Activated CD8-positive, alpha-beta T cell treated with anti-CD3 and anti-CD28 coated beads for 36 hours (primary cell): ENCODE measurements around the gene CELF4. TPM values are rescaled to one million over a fixed set of nuclear protein-coding genes. Genes with fewer than 3 reads are reported as not detected.

Experiments
- ATAC-seq: fragments of 200-7000 bp; cut with Tn5 transposase; one replicate; pipeline ENCODE4 v1.10.0; 2021; ENCODE audit warnings: mild to moderate bottlenecking, moderate library complexity
- CTCF ChIA-PET: fragments of 350-600 bp; sonication (Branson Sonifier 250); formaldehyde crosslinking; loops from one replicate; lab custom pipeline; 2021; ENCODE audit warnings: antibody characterized with exemption; lab: Charles Lee
- POLR2A ChIA-PET: fragments of 350-600 bp; sonication (Branson Sonifier 250); formaldehyde crosslinking; loops from one replicate; lab custom pipeline; 2021; ENCODE audit warnings: antibody characterized with exemption; lab: Charles Lee
- DNase-seq: peaks from one replicate; pipeline ENCODE4 v3.0.0-alpha.2; 2020
- H3K27ac Mint-ChIP-seq: one replicate; pipeline ENCODE4 v1.8.0; 2021; ENCODE audit warnings: mild to moderate bottlenecking, mixed read lengths
- H3K27me3 Mint-ChIP-seq: one replicate; pipeline ENCODE4 v1.8.0; 2021; ENCODE audit warnings: mixed read lengths
- H3K36me3 Mint-ChIP-seq: one replicate; pipeline ENCODE4 v1.8.0; 2021; ENCODE audit warnings: low read depth, mixed read lengths
- H3K4me1 Mint-ChIP-seq: one replicate; pipeline ENCODE4 v1.8.0; 2021; ENCODE audit warnings: low read depth, mixed read lengths
- H3K4me3 Mint-ChIP-seq: one replicate; pipeline ENCODE4 v1.8.0; 2021; ENCODE audit warnings: mild to moderate bottlenecking, moderate library complexity, mixed read lengths
- H3K9me3 Mint-ChIP-seq: one replicate; pipeline ENCODE4 v1.8.0; 2021; ENCODE audit warnings: mixed read lengths
- intact Hi-C: fragments of 100-400 bp; cut with micrococcal nuclease; formaldehyde crosslinking; loops from one replicate; pipeline ENCODE4 v1.10.0; 2022
- total RNA-seq, 2 experiments: library from RNA; stranded (reverse); gene quantifications; one replicate each; pipeline ENCODE4 v1.2.3, GENCODE V29; 2021
- TF ChIP-seq, protein P1 (sequence below): fragments of 200-600 bp; IDR thresholded peaks from one replicate; pipeline ENCODE4 v1.8.0; 2022; ENCODE audit warnings: antibody characterized with exemption, mild to moderate bottlenecking

The CELF4 gene
- total RNA-seq, 2 experiments from 2014 or later, result not detected

GRCh38 chr18:37385846-37386778, 179.5 kb downstream of the CELF4 start:
- DNase-seq (no peak), ATAC-seq (no peak)
- intact Hi-C loops, result loop anchor here (5.0 to 10.0 kb wide), 2 partner anchors 89 to 151 kb away; no protein-coding TSS in a partner anchor
- Mint-ChIP-seq H3K4me3 (no peak overlapping the region), H3K27me3 (peaks cover 3% of the 10 kb centered on the region), H3K27ac (no peak overlapping the region), H3K9me3 (no peaks in the 10 kb centered on the region), H3K4me1 (no peaks in the 10 kb centered on the region), H3K36me3 (no peaks in the 10 kb centered on the region)
- POLR2A ChIA-PET, result no interaction called here
- TF ChIP-seq, protein P1, sequence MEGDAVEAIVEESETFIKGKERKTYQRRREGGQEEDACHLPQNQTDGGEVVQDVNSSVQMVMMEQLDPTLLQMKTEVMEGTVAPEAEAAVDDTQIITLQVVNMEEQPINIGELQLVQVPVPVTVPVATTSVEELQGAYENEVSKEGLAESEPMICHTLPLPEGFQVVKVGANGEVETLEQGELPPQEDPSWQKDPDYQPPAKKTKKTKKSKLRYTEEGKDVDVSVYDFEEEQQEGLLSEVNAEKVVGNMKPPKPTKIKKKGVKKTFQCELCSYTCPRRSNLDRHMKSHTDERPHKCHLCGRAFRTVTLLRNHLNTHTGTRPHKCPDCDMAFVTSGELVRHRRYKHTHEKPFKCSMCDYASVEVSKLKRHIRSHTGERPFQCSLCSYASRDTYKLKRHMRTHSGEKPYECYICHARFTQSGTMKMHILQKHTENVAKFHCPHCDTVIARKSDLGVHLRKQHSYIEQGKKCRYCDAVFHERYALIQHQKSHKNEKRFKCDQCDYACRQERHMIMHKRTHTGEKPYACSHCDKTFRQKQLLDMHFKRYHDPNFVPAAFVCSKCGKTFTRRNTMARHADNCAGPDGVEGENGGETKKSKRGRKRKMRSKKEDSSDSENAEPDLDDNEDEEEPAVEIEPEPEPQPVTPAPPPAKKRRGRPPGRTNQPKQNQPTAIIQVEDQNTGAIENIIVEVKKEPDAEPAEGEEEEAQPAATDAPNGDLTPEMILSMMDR, result peak; percentile 81
- CTCF ChIA-PET, result interaction anchor here (0.7 to 1.5 kb wide), 6 partner anchors 72 to 444 kb away, joined by 3 to 6 read pairs (median 4); no protein-coding TSS in a partner anchor

DNA sequence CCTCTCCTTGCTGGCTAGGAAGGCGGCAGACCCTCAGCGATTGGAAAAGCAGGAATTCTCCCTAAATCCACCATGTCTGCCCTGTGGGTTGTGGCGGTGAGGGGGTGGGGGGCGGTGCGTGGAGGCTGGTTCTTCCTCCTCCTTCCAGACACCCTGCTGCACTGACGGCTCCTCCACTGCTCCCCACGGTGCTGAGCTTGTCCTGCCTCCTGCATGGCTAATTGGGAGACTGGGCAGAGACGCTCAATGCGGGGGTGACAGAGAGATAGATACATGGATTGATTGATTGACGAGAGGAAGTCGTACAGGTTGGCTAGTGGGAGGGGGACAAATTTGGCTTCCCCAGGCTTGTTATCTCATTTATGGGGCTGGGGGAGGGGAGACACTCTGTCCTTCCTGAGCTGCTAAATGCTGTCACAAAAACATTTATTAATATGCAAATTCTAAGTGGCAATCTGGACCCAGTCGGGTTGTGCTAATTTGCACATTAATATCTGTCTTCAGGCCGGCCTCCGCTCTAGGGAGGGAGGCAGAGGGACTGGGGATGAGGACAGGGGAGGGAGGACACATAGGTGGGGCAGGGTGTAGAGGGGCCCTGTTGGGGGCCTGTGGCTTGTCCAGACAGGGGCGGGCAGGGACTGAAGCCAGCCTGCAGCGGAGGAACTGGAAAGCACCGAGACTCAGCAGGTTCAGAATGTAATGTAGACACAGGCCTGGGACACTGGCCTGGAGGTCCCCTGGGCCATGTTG, 181.6 kb downstream of the CELF4 start:
- CTCF ChIA-PET, result no interaction called here

DNA sequence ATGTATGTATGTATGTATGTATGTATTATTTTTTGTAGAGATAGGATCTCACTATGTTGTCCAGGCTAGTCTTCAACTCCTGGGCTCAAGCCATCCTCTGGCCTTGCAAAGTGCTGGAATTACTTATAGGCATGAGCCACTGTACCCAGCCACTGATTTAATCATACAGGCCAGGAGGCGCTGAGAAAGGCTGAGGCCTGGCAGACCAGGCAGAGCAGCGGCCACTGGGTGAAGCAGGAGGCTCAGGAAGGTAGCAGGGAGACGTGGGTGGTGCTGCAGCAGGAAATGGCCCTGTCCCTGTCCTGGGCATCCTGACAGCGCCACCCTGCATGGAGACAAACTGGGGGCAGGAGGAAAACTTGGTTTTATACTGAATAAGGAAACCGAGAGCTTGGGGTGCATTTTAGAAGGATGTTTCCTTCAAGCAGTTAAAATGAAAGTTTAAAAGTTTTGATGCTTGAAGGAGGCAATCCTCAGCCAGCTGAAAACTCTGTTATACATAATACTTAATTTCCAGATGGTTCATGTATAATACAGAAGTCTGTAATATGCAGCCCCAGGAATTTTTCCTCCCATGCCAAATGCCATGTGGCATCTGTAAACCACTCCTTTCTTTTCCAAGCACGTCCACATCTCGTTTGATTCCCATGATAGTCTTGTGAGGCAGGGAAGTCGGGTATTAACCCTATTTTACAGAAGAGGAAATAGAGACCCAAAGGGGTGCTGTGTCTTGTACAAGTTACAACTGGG, 182.4 kb downstream of the CELF4 start:
- no peak overlapping the region for H3K4me3 Mint-ChIP-seq
- H3K27ac Mint-ChIP-seq, result no peak overlapping the region
- TF ChIP-seq, protein P1, result no peak
- intact Hi-C loops, result loop anchor here (10.0 kb wide), 1 partner anchor 92 kb away; no protein-coding TSS in a partner anchor
- POLR2A ChIA-PET, result no interaction called here
- no peaks in the 10 kb centered on the region for H3K36me3 Mint-ChIP-seq
- ATAC-seq (no peak), DNase-seq (no peak)
- no peaks in the 10 kb centered on the region for H3K4me1 Mint-ChIP-seq
- CTCF ChIA-PET, result no interaction called here
- H3K27me3 Mint-ChIP-seq, result peaks cover 3% of the 10 kb centered on the region
- no peaks in the 10 kb centered on the region for H3K9me3 Mint-ChIP-seq

More for the DNA sequence above, 181.6 kb downstream of the CELF4 start:
- POLR2A ChIA-PET, result no interaction called here
- ATAC-seq (no peak), DNase-seq (no peak)
- Mint-ChIP-seq H3K27ac (no peak overlapping the region), H3K27me3 (peaks cover 3% of the 10 kb centered on the region), H3K4me3 (no peak overlapping the region), H3K4me1 (no peaks in the 10 kb centered on the region), H3K9me3 (no peaks in the 10 kb centered on the region), H3K36me3 (no peaks in the 10 kb centered on the region)
- intact Hi-C loops, result loop anchor here (10.0 kb wide), 1 partner anchor 91 kb away; no protein-coding TSS in a partner anchor
- TF ChIP-seq, protein P1, result no peak

GRCh38 chr18:37381554-37381953, 184.0 kb downstream of the CELF4 start:
- ChIA-PET CTCF (no interaction called here), POLR2A (no interaction called here)
- ATAC-seq (no peak), DNase-seq (no peak)
- H3K27ac Mint-ChIP-seq, result no peak overlapping the region
- H3K27me3 Mint-ChIP-seq, result peaks cover 3% of the 10 kb centered on the region
- no peak overlapping the region for H3K4me3 Mint-ChIP-seq
- intact Hi-C loops, result loop anchor here (10.0 kb wide), 1 partner anchor 93 kb away; no protein-coding TSS in a partner anchor
- no peaks in the 10 kb centered on the region for H3K9me3 Mint-ChIP-seq
- TF ChIP-seq, protein P1, result no peak
- H3K36me3 Mint-ChIP-seq, result no peaks in the 10 kb centered on the region
- H3K4me1 Mint-ChIP-seq, result no peaks in the 10 kb centered on the region
